ENCODE results near the gene OXNAD1.

- TF ChIP-seq, protein P1, sequence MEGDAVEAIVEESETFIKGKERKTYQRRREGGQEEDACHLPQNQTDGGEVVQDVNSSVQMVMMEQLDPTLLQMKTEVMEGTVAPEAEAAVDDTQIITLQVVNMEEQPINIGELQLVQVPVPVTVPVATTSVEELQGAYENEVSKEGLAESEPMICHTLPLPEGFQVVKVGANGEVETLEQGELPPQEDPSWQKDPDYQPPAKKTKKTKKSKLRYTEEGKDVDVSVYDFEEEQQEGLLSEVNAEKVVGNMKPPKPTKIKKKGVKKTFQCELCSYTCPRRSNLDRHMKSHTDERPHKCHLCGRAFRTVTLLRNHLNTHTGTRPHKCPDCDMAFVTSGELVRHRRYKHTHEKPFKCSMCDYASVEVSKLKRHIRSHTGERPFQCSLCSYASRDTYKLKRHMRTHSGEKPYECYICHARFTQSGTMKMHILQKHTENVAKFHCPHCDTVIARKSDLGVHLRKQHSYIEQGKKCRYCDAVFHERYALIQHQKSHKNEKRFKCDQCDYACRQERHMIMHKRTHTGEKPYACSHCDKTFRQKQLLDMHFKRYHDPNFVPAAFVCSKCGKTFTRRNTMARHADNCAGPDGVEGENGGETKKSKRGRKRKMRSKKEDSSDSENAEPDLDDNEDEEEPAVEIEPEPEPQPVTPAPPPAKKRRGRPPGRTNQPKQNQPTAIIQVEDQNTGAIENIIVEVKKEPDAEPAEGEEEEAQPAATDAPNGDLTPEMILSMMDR (conservative IDR thresholded peaks at IDR 0.05 in 1 of 2, IDR thresholded peaks at IDR 0.05 in 1 of 2; ENCODE audit: low read depth in 1 of 2, low read length in 2 of 2) = no peak
- no peak for TF ChIP-seq EZH2 (IDR thresholded peaks at IDR 0.05; ENCODE audit: low read length, missing control alignments)
Measured at GRCh38 chr3:16336825-16337224, 71.8 kb downstream of the OXNAD1 start.
